Measurements from ENCODE around the gene TNFRSF8. TPM values are rescaled to one million over a fixed set of nuclear protein-coding genes. Genes with fewer than 3 reads are reported as not detected.

Gene TNFRSF8
- total RNA-seq, 2 donors from 2014 or later = 0.32 to 4.7 TPM

- DNase-seq (ENCODE audit: low spot score) = no peak
- Histone ChIP-seq H3K36me3 (no peaks in the 10 kb centered on the region), H3K27me3 (replicated peaks; ENCODE audit: insufficient read depth) (no peaks in the 10 kb centered on the region), H3K9me3 (no peaks in the 10 kb centered on the region), H3K27ac (no peak overlapping the region), H3K4me3 (no peak overlapping the region), H3K4me1 (replicated peaks) (no peaks in the 10 kb centered on the region)
- intact Hi-C loops (cut with DNase I) = no loop called here
- TF ChIP-seq POLR2AphosphoS5 (IDR thresholded peaks at IDR 0.05) (no peak), CTCF (IDR thresholded peaks at IDR 0.05) (no peak), POLR2A (IDR thresholded peaks at IDR 0.05) (no peak)
- WGBS = 97% methylated on average over 3 of the region's 3 CpGs
These were observed 27.2 kb downstream of the TNFRSF8 start for GRCh38 chr1:12090326-12090725.

GRCh38 chr1:12091191-12091590 is 28.1 kb downstream of the TNFRSF8 start:
- no peaks in the 10 kb centered on the region for H3K36me3 ChIP-seq
- no peak for DNase-seq (ENCODE audit: low spot score)
- no peak overlapping the region for H3K27ac ChIP-seq
- H3K4me3 ChIP-seq = no peak overlapping the region
- WGBS = 75% methylated on average over 1 of the region's 1 CpG
- no peaks in the 10 kb centered on the region for H3K4me1 ChIP-seq (replicated peaks)
- no peaks in the 10 kb centered on the region for H3K27me3 ChIP-seq (replicated peaks; ENCODE audit: insufficient read depth)
- intact Hi-C loops (cut with DNase I) = no loop called here
- H3K9me3 ChIP-seq = no peaks in the 10 kb centered on the region
- no peak for TF ChIP-seq POLR2AphosphoS5 (IDR thresholded peaks at IDR 0.05)
- no peak for TF ChIP-seq POLR2A (IDR thresholded peaks at IDR 0.05)
- TF ChIP-seq CTCF (IDR thresholded peaks at IDR 0.05) = no peak

- TF ChIP-seq POLR2A (IDR thresholded peaks at IDR 0.05) = no peak
- no peak for TF ChIP-seq POLR2AphosphoS5 (IDR thresholded peaks at IDR 0.05)
- no peak for TF ChIP-seq CTCF (IDR thresholded peaks at IDR 0.05)
- H3K4me3 ChIP-seq = no peak overlapping the region
- H3K27ac ChIP-seq = no peak overlapping the region
- no peaks in the 10 kb centered on the region for H3K27me3 ChIP-seq (replicated peaks; ENCODE audit: insufficient read depth)
- DNase-seq (ENCODE audit: low spot score) = no peak
- intact Hi-C loops (cut with DNase I) = no loop called here
- no peaks in the 10 kb centered on the region for H3K4me1 ChIP-seq (replicated peaks)
- no peaks in the 10 kb centered on the region for H3K36me3 ChIP-seq
- H3K9me3 ChIP-seq = no peaks in the 10 kb centered on the region
- WGBS = 84% methylated on average over 3 of the region's 3 CpGs
These were observed 31.1 kb downstream of the TNFRSF8 start for GRCh38 chr1:12094180-12094579.

GRCh38 chr1:12095452-12096263 is 32.6 kb downstream of the TNFRSF8 start:
- DNase-seq (ENCODE audit: low spot score) = no peak
- Histone ChIP-seq H3K4me1 (replicated peaks) (no peaks in the 10 kb centered on the region), H3K9me3 (no peaks in the 10 kb centered on the region), H3K4me3 (no peak overlapping the region), H3K27me3 (replicated peaks; ENCODE audit: insufficient read depth) (no peaks in the 10 kb centered on the region), H3K27ac (no peak overlapping the region), H3K36me3 (no peaks in the 10 kb centered on the region)
- intact Hi-C loops (cut with DNase I) = no loop called here
- TF ChIP-seq POLR2AphosphoS5 (IDR thresholded peaks at IDR 0.05) (no peak), POLR2A (IDR thresholded peaks at IDR 0.05) (no peak), CTCF (IDR thresholded peaks at IDR 0.05) (no peak)
- 93% methylated on average over 10 of the region's 10 CpGs for WGBS

GRCh38 chr1:12096615-12097014 is 33.5 kb downstream of the TNFRSF8 start:
- Histone ChIP-seq H3K27me3 (replicated peaks; ENCODE audit: insufficient read depth) (no peaks in the 10 kb centered on the region), H3K27ac (no peak overlapping the region), H3K4me1 (replicated peaks) (no peaks in the 10 kb centered on the region), H3K4me3 (no peak overlapping the region), H3K36me3 (no peaks in the 10 kb centered on the region), H3K9me3 (no peaks in the 10 kb centered on the region)
- TF ChIP-seq CTCF (IDR thresholded peaks at IDR 0.05) (no peak), POLR2A (IDR thresholded peaks at IDR 0.05) (no peak), POLR2AphosphoS5 (IDR thresholded peaks at IDR 0.05) (no peak)
- WGBS = 81% methylated on average over 5 of the region's 5 CpGs
- intact Hi-C loops (cut with DNase I) = no loop called here
- no peak for DNase-seq (ENCODE audit: low spot score)
